AG04450 (cell line): ENCODE measurements around the gene RASSF1. TPM values are rescaled to one million over a fixed set of nuclear protein-coding genes. Genes with fewer than 3 reads are reported as not detected.

Experiments used
- CTCF ChIA-PET: fragments of 300-600, 350-600 bp; formaldehyde crosslinking; extraction: SDS; loops from one replicate; lab custom pipeline; 2022; ENCODE audit warnings: antibody characterized with exemption, inconsistent platforms; lab: Charles Lee
- POLR2A ChIA-PET: fragments of 350-600 bp; formaldehyde crosslinking; extraction: SDS; loops from one replicate; lab custom pipeline; 2021; ENCODE audit warnings: antibody characterized with exemption, inconsistent platforms; lab: Yijun Ruan, JAX
- DNase-seq: peaks from one replicate; pipeline ENCODE4 v3.0.0-alpha.2; 2011; ENCODE audit warnings: low read depth, low spot score
- H3K27ac ChIP-seq: one replicate; pipeline ENCODE4 v1.5.1; 2012; ENCODE audit warnings: low read depth, low read length, control low read depth
- H3K27me3 ChIP-seq: one replicate; pipeline ENCODE4 v1.6.0; 2012; ENCODE audit warnings: low read length; ENCODE audit not compliant: control insufficient read depth, insufficient read depth
- H3K4me3 ChIP-seq: 2 replicates; pipeline ENCODE4 v1.5.1; 2011; ENCODE audit warnings: mild to moderate bottlenecking, low read depth, low read length, control low read depth
- H3K9me3 ChIP-seq: 2 replicates; pipeline ENCODE4 v1.5.1; 2012; ENCODE audit warnings: low read length; ENCODE audit not compliant: control insufficient read depth, insufficient read depth
- CTCF ChIP-seq: IDR thresholded peaks from 2 replicates; pipeline ENCODE4 v1.5.1; 2011; ENCODE audit warnings: low read depth, low read length, control low read depth, inconsistent platforms
- polyA plus RNA-seq: library from polyadenylated mRNA; depleted of rRNA; stranded (reverse); fragments of >200 nt; gene quantifications from 2 replicates; pipeline ENCODE4 v1.2.3, GENCODE V29; 2011

Gene RASSF1
- polyA plus RNA-seq, 1 experiment = 25.1 TPM

- POLR2A ChIA-PET = no interaction called here
- peaks cover 42% of the 10 kb centered on the region for H3K27me3 ChIP-seq
Observed at GRCh38 chr3:50373146-50374051, 32.8 kb upstream of the RASSF1 start.

GRCh38 chr3:50372349-50372748 lies 31.7 kb upstream of the RASSF1 start:
- DNase-seq = no peak
- Histone ChIP-seq H3K9me3 (no peaks in the 10 kb centered on the region), H3K27ac (no peak overlapping the region), H3K27me3 (peaks cover 43% of the 10 kb centered on the region), H3K4me3 (no peak overlapping the region)
- ChIA-PET CTCF (no interaction called here), POLR2A (no interaction called here)
- no peak for TF ChIP-seq CTCF

More at GRCh38 chr3:50373146-50374051, 32.8 kb upstream of the RASSF1 start:
- TF ChIP-seq CTCF = no peak
- CTCF ChIA-PET = no interaction called here
- H3K9me3 ChIP-seq = no peaks in the 10 kb centered on the region
- no peak overlapping the region for H3K4me3 ChIP-seq
- DNase-seq = no peak
- no peak overlapping the region for H3K27ac ChIP-seq

GRCh38 chr3:50371133-50371685 lies 30.6 kb upstream of the RASSF1 start:
- TF ChIP-seq CTCF = no peak
- Histone ChIP-seq H3K27me3 (peaks cover 40% of the 10 kb centered on the region), H3K27ac (no peak overlapping the region), H3K9me3 (no peaks in the 10 kb centered on the region), H3K4me3 (no peak overlapping the region)
- CTCF ChIA-PET = interaction anchor here (0.5 to 2.0 kb wide), 4 partner anchors 24 to 179 kb away, joined by 3 to 10 read pairs (median 3); no protein-coding TSS in a partner anchor
- POLR2A ChIA-PET = no interaction called here
- DNase-seq = no peak

- Histone ChIP-seq H3K27me3 (peaks cover 45% of the 10 kb centered on the region), H3K27ac (no peak overlapping the region), H3K9me3 (peaks cover under 1% of the 10 kb centered on the region; the same call in 1 of the 2 replicates), H3K4me3 (no peak overlapping the region)
- CTCF ChIA-PET = interaction anchor here (0.6 to 2.0 kb wide), 3 partner anchors 169 to 179 kb away, joined by 3 to 10 read pairs (median 3); no protein-coding TSS in a partner anchor
- no peak for DNase-seq
- peak; percentile 21; the same call in 1 of the 2 replicates for TF ChIP-seq CTCF
- POLR2A ChIA-PET = no interaction called here
Observed at GRCh38 chr3:50370594-50370993, 30.0 kb upstream of the RASSF1 start.
